GM12865 (cell line): ENCODE results near the gene COMMD7.

Experiments
- DNase-seq: peaks from one replicate; pipeline ENCODE4 v3.0.0; 2010; ENCODE audit warnings: low read depth
- H3K4me3 ChIP-seq: 2 replicates; pipeline ENCODE4 v1.5.1; 2011; ENCODE audit warnings: mild to moderate bottlenecking, low read depth, low read length, control low read depth
- CTCF ChIP-seq: IDR thresholded peaks from 2 replicates; pipeline ENCODE4 v1.5.1; 2011; ENCODE audit warnings: low read length, control low read depth, low read depth, inconsistent platforms; ENCODE audit not compliant: insufficient read depth; ENCODE audit errors: missing control alignments

Gene COMMD7

GRCh38 chr20:32743237-32744112 is at the start of gene COMMD7:
COMMD7 (minus strand) TSS chr20:32743467; CDS start chr20:32743391, 76 bp downstream.
- DNase-seq = peak; percentile 80
- peak within 1 kb of the TSS; percentile 96 for H3K4me3 ChIP-seq
- TF ChIP-seq CTCF = no peak

GRCh38 chr20:32792731-32793458 is 49.6 kb upstream of the COMMD7 start:
- no peak for TF ChIP-seq CTCF
- no peak overlapping the region for H3K4me3 ChIP-seq
- no peak for DNase-seq

GRCh38 chr20:32792316-32792715 is 49.0 kb upstream of the COMMD7 start:
- peak; percentile 72 for DNase-seq
- no peak overlapping the region for H3K4me3 ChIP-seq
- TF ChIP-seq CTCF = no peak

- H3K4me3 ChIP-seq = no peak overlapping the region
- DNase-seq = no peak
- no peak for TF ChIP-seq CTCF
Measured at GRCh38 chr20:32790751-32791057, 47.4 kb upstream of the COMMD7 start.

GRCh38 chr20:32789896-32790750 is 46.9 kb upstream of the COMMD7 start:
- DNase-seq = peak; percentile 77
- peak; percentile 99 for TF ChIP-seq CTCF

GRCh38 chr20:32787168-32787567 is 43.9 kb upstream of the COMMD7 start:
- no peak for DNase-seq
- TF ChIP-seq CTCF = no peak
- H3K4me3 ChIP-seq = no peak overlapping the region

More at GRCh38 chr20:32789896-32790750, 46.9 kb upstream of the COMMD7 start:
- no peak overlapping the region for H3K4me3 ChIP-seq
